ENCODE results near the gene LHPP.

LHPP gene

GRCh38 chr10:124557648-124558338, 96.2 kb downstream of the LHPP start:
- no peak overlapping the region for H3K4me3 ChIP-seq (ENCODE audit: control insufficient read depth, low read depth, low read length)
- no peak for TF ChIP-seq CTCF (IDR thresholded peaks at IDR 0.05; ENCODE audit: control insufficient read depth, insufficient read depth, low read depth, low read length, missing control alignments)
- no peak for DNase-seq (ENCODE audit: low read depth)

- DNase-seq (ENCODE audit: low read depth): no peak
- no peak overlapping the region for H3K4me3 ChIP-seq (ENCODE audit: control insufficient read depth, low read depth, low read length)
- no peak for TF ChIP-seq CTCF (IDR thresholded peaks at IDR 0.05; ENCODE audit: control insufficient read depth, insufficient read depth, low read depth, low read length, missing control alignments)
These were observed 97.0 kb downstream of the LHPP start for GRCh38 chr10:124558339-124559321.

GRCh38 chr10:124559372-124560132, 97.9 kb downstream of the LHPP start:
- no peak for DNase-seq (ENCODE audit: low read depth)
- no peak for TF ChIP-seq CTCF (IDR thresholded peaks at IDR 0.05; ENCODE audit: control insufficient read depth, insufficient read depth, low read depth, low read length, missing control alignments)
- no peak overlapping the region for H3K4me3 ChIP-seq (ENCODE audit: control insufficient read depth, low read depth, low read length)

- TF ChIP-seq CTCF (IDR thresholded peaks at IDR 0.05; ENCODE audit: control insufficient read depth, insufficient read depth, low read depth, low read length, missing control alignments): no peak
- H3K4me3 ChIP-seq (ENCODE audit: control insufficient read depth, low read depth, low read length): no peak overlapping the region
- DNase-seq (ENCODE audit: low read depth): peak; percentile 52
These were observed 98.9 kb downstream of the LHPP start for GRCh38 chr10:124560377-124561105.

- H3K4me3 ChIP-seq (ENCODE audit: control insufficient read depth, low read depth, low read length): no peak overlapping the region
- no peak for TF ChIP-seq CTCF (IDR thresholded peaks at IDR 0.05; ENCODE audit: control insufficient read depth, insufficient read depth, low read depth, low read length, missing control alignments)
- no peak for DNase-seq (ENCODE audit: low read depth)
These were observed 99.6 kb downstream of the LHPP start for GRCh38 chr10:124561206-124561605.

All from AG09309 (cell line).